Kidney capillary endothelial cell (primary cell): ENCODE measurements around the gene SUN1.
"Not testable (repeated sequence)": the region's sequence is repeated elsewhere in the genome, so short reads cannot be mapped to it uniquely, and the experiment has no call there.

Source experiments
- DNase-seq: peaks from one replicate; pipeline ENCODE4 v3.0.0-alpha.2; 2018; ENCODE audit warnings: low spot score

Gene SUN1

GRCh38 chr7:832167-832967 lies at the start of gene SUN1:
Gene SUN1 (plus strand): TSS chr7:832476. CDS start chr7:832525, 49 bp downstream.
- peak; percentile 76 for DNase-seq

DNA sequence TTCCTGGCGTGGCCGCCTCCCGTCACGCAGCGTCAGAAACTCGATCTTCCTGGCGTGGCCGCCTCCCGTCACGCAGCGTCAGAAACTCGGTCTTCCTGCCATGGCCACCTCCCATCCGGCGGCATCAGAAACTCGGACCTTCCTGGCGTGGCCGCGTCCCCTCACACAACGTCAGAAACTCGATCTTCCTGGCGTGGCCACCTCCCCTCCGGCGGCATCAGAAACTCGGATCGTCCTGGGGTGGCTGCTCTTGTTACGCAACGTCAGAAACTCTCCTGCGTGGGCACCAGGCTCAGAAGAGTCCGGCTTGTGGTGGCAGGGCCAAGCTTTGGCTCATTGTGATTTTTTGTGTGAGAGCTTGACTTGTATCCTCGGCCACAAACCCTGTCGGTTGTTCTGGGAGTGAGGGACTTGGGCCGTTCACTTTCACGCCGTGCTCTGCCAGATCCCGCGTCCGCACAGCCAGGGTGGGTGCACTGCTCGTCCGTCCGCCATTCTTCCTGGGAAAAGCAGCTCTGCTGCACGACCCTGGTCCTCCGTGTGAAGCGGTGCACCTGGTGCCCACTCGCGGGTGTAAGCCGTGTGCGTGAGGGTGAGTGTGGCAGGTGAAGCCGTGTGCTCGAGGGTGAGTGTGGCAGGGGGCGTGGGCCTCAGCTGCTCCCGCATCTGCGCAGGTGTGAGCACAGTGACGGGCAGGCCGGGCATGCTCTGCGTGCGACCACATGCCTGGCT lies 49.4 kb upstream of the SUN1 start:
- no peak for DNase-seq

- DNase-seq: no peak
Measured at GRCh38 chr7:783556-784490, 48.5 kb upstream of the SUN1 start.

DNA sequence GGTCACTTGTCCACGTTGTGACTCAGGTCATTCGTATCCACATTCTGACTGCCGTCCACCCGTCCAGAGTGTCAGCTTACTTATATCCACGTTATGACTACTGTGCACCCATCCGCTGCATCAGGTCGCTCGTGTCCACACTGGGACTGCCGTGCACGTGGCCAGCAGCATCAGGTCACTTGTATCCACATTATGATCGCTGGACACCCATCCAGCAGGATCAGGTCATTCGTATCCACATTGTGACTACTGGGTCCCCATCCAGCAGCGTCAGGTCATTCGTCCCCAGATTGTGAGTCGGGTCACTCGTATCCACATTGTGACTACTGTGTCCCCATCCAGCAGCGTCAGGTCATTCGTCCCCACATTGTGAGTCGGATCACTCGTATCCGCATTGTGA lies 47.3 kb upstream of the SUN1 start:
- no peak for DNase-seq

DNA sequence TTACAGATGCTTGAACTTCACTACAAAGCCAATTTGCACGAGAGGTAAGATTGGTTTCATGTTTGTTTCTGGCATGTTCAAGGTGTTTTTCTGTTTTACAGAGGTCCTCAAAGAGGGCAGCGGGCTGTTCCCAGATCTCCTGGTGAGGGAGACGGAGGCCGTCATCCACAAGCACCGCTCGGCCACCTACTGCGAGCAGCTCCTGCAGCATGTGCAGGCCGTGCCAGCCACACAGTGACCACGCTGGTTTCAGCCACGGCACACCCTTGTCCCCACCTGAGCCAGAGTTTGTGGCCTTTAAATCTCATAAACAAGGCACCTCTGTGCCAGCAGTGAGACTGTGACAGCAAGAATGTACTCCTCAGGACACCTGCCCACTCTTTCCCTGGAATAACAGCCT lies 46.9 kb upstream of the SUN1 start:
- no peak for DNase-seq

GRCh38 chr7:786472-787255 lies 45.6 kb upstream of the SUN1 start:
- peak; percentile 44 for DNase-seq

- no peak for DNase-seq
Measured at GRCh38 chr7:787332-788240, 44.7 kb upstream of the SUN1 start.

- no peak for DNase-seq
Measured at GRCh38 chr7:791519-791918, 40.8 kb upstream of the SUN1 start.

GRCh38 chr7:794207-794606 lies 38.1 kb upstream of the SUN1 start:
- DNase-seq: no peak

DNA sequence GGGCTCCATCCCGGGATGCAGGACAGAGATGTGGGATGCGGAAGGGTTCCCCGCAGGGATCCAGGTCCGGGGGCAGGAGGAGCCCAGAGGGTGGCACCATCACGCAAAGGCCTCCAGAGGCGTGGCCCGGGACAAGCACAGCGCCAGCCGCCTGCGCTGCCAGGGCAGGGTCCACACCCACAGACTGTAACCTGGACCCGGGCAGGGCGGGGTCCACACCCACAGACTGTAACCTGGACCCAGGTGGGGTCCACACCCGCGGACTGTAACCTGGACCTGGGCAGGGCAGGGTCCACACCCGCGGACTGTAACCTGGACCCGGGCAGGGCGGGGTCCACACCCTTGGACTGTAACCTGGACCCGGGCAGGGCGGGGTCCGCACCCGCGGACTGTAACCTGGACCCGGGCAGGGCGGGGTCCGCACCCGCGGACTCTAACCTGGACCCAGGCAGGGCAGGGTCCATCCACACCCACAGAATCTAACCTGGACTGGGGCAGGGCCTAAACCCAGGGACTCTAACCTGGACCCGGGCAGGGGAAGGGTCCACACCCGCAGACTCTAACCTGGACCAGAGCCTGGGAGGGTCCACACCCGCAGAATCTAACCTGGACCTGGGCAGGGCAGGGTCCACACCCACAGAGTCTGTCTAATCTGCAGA lies 37.5 kb upstream of the SUN1 start:
- no peak for DNase-seq

- DNase-seq: not testable (repeated sequence)
Measured at GRCh38 chr7:796434-797169, 35.7 kb upstream of the SUN1 start.

- DNase-seq: no peak
Measured at GRCh38 chr7:798921-799470, 33.3 kb upstream of the SUN1 start.

GRCh38 chr7:800692-801091 lies 31.6 kb upstream of the SUN1 start:
- DNase-seq: no peak

- not testable (repeated sequence) for DNase-seq
Measured at GRCh38 chr7:801351-801750, 30.9 kb upstream of the SUN1 start.

DNA sequence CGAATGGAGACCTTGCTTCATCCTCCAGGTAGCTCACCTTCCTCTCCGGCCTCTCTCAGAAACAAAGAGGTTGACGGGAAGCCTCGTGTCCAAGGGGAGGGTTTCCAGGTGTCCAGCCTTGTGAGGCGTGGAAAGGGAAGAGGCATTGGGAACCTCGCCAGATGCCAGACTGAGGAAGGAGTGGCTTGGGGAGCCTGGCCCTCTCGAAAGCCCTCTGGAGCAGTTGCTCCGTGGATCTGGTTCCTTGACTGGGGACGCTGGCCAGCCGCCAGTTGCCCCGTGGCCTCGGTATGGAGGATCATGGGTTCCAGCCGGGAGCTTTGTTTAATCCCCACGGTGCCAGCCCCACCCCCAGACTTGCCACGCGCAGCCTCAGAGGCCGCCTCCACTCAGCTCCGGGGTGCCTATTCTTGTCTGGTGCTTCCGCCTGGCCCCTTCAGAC lies 30.3 kb upstream of the SUN1 start:
- DNase-seq: no peak

DNA sequence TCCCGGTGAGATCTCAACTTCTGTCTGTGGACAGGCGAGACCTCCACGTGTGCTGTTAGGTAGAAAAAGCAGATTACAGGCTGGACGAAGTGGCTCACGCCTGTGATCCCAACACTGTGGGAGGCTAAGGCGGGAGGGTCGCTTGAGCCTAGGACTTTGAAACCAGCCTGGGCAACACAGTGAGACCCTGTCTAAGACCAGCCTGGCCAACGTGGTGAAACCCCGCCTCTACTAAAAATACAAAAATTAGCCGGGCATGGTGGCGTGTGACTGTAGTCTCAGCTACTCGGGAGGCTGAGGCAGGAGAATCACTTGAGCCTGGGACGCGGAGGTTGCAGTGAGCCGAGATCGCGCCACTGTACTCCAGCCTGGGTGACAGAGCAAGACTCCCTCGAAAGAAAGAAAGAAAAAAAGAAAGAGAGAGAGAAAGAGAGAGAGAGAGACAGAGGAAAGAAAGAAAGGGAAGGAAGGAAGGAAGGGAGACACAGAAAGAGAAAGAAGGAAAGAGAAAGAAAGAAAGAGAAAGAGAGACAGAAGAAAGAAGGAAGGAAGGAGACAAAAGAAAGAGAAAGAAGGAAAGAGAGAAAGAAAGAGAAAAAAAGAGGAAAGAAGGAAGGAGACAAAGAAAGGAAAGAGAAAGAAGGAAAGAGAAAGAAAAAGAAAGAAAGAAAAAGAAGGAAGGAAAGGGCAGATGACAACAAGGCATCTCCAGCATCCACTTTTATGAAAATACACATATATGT lies 29.6 kb upstream of the SUN1 start:
- DNase-seq: no peak

DNA sequence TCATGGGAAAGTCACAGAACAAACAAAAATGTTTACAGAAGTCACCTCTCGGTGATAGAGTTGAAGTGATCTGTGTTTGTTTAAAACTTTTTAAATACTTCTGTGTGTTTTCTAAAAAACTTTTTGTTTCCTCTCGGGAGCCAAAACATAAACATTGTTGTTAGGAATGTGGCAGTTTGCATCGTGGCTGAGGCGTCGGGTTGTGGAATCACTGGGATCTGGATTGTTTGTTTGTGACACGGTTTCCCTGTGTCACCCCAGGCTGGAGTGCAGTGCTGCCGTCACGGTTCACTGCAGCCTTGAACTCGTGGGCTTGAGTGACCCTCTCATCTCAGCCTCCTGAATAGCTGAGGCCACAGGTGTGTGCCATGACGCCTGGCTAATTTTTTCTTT lies 29.0 kb upstream of the SUN1 start:
- DNase-seq: no peak

DNA sequence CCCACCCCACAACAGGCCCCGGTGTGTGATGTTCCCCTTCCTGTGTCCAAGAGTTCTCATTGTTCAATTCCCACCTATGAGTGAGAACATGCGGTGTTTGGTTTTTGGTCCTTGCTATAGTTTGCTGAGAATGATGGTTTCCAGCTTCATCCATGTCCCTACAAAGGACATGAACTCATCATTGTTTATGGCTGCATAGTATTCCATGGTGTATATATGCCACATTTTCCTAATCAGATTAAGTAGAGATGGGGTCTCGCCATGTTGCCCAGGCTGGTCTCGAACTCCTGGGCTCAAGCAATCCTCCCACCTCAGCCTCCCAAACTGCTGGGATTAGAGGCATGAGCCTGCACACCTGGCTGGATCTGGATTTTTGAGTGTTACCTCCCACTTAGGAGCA lies 28.5 kb upstream of the SUN1 start:
- not testable (repeated sequence) for DNase-seq
